ENCODE measurements around the gene MPPED1. TPM values are rescaled to one million over a fixed set of nuclear protein-coding genes. Genes with fewer than 3 reads are reported as not detected.
A peak's percentile ranks its signal among the peaks of the same experiment; 100 is the strongest.

MPPED1 gene
- total and polyA plus RNA-seq, 2 of the 13 experiments (the other 11 are each of a cell fraction or from before 2014, with no cell fraction given) = 0.77 TPM; not detected in 1

DNA sequence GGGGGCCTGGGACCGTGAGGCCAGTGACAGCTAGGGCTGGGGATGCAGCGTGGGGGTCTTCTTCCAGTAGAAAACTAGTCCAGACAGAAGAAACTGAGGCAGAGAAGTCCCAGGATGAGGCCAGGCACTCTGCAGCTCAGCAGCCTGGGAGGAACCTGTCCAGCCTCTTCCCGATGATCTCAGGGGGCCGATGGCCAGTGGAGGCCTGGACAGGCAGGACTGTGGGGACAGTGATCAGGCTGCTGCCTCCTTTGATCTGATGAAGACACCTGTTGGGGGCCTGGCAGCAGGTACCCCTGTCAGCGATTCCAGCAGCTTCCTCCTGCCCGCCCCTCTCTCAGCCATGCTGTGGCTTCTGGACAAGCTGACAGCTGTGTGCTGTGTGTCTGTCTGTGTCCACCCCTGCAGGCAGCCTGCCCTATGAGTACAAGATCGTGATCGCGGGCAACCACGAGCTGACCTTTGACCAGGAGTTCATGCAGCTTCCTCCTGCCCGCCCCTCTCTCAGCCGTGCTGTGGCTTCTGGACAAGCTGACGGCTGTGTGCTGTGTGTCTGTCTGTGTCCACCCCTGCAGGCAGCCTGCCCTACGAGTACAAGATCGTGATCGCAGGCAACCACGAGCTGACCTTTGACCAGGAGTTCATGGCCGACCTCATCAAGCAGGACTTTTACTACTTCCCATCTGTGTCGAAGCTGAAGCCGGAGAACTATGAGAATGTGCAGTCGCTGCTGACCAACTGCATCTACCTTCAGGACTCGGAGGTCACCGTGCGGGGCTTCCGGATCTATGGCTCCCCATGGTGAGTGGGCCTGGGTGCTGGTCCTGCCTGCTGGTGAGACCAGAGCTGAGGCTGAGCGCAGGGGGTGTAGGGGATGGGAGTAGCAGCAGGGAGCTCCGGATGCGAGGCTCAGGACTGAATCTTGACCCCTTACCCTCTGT, 62.6 kb downstream of the MPPED1 start (continued):
- TF ChIP-seq CREB1 (IDR thresholded peaks at IDR 0.05) (no peak), CREB1 (CRISPR knock-in tag; IDR thresholded peaks at IDR 0.05) (no peak), ZNF75D (CRISPR knock-in tag; IDR thresholded peaks at IDR 0.05; ENCODE audit: borderline replicate concordance) (no peak), NR2F2 (IDR thresholded peaks at IDR 0.05; ENCODE audit: borderline replicate concordance, low read depth) (peak; percentile 41; the same call in 1 of the 2 replicates), ESRRA (CRISPR knock-in tag; IDR thresholded peaks at IDR 0.05; ENCODE audit: low read depth) (peak; percentile 65; the same call in 1 of the 2 replicates), GATAD2A (CRISPR knock-in tag; IDR thresholded peaks at IDR 0.05) (peak; percentile 49), NRL (CRISPR knock-in tag; IDR thresholded peaks at IDR 0.05; ENCODE audit: borderline replicate concordance) (0 out of 2 replicates have a peak, but pooled peaks have one; percentile 45), NONO (IDR thresholded peaks at IDR 0.05) (no peak), NONO (CRISPR knock-in tag; conservative IDR thresholded peaks at IDR 0.05) (0 out of 2 replicates have a peak, but pooled peaks have one; percentile 33), MTA1 (CRISPR knock-in tag; IDR thresholded peaks at IDR 0.05; ENCODE audit: borderline replicate concordance) (peak; percentile 93), TCF12 (IDR thresholded peaks at IDR 0.05) (no peak), TCF12 (CRISPR knock-in tag; IDR thresholded peaks at IDR 0.05) (no peak), ZNF282 (IDR thresholded peaks at IDR 0.05; ENCODE audit: partially characterized antibody) (no peak), ZNF556 (CRISPR knock-in tag; IDR thresholded peaks at IDR 0.05; ENCODE audit: borderline replicate concordance) (peak; percentile 61; the same call in 1 of the 2 replicates), ZNF292 (CRISPR knock-in tag; IDR thresholded peaks at IDR 0.05; ENCODE audit: borderline replicate concordance, low read depth) (peak; percentile 100), ZNF670 (CRISPR knock-in tag; IDR thresholded peaks at IDR 0.05; ENCODE audit: borderline replicate concordance) (no peak), RFXAP (CRISPR knock-in tag; IDR thresholded peaks at IDR 0.05; ENCODE audit: borderline replicate concordance) (peak; percentile 37; the same call in 1 of the 2 replicates)
- TF ChIP-seq, protein P1, sequence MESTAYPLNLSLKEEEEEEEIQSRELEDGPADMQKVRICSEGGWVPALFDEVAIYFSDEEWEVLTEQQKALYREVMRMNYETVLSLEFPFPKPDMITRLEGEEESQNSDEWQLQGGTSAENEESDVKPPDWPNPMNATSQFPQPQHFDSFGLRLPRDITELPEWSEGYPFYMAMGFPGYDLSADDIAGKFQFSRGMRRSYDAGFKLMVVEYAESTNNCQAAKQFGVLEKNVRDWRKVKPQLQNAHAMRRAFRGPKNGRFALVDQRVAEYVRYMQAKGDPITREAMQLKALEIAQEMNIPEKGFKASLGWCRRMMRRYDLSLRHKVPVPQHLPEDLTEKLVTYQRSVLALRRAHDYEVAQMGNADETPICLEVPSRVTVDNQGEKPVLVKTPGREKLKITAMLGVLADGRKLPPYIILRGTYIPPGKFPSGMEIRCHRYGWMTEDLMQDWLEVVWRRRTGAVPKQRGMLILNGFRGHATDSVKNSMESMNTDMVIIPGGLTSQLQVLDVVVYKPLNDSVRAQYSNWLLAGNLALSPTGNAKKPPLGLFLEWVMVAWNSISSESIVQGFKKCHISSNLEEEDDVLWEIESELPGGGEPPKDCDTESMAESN (CRISPR knock-in tag; conservative IDR thresholded peaks at IDR 0.05) = peak; percentile 78
- TF ChIP-seq, protein P2, sequence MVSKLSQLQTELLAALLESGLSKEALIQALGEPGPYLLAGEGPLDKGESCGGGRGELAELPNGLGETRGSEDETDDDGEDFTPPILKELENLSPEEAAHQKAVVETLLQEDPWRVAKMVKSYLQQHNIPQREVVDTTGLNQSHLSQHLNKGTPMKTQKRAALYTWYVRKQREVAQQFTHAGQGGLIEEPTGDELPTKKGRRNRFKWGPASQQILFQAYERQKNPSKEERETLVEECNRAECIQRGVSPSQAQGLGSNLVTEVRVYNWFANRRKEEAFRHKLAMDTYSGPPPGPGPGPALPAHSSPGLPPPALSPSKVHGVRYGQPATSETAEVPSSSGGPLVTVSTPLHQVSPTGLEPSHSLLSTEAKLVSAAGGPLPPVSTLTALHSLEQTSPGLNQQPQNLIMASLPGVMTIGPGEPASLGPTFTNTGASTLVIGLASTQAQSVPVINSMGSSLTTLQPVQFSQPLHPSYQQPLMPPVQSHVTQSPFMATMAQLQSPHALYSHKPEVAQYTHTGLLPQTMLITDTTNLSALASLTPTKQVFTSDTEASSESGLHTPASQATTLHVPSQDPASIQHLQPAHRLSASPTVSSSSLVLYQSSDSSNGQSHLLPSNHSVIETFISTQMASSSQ (IDR thresholded peaks at IDR 0.05; ENCODE audit: low read depth) = no peak
- TF ChIP-seq, protein P2 (CRISPR knock-in tag; IDR thresholded peaks at IDR 0.05; ENCODE audit: borderline replicate concordance) = 0 out of 2 replicates have a peak, but pooled peaks have one; percentile 39
- TF ChIP-seq, protein P3, sequence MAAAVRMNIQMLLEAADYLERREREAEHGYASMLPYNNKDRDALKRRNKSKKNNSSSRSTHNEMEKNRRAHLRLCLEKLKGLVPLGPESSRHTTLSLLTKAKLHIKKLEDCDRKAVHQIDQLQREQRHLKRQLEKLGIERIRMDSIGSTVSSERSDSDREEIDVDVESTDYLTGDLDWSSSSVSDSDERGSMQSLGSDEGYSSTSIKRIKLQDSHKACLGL (CRISPR knock-in tag; IDR thresholded peaks at IDR 0.05) = 0 out of 2 replicates have a peak, but pooled peaks have one; percentile 44
- TF ChIP-seq, protein P4, sequence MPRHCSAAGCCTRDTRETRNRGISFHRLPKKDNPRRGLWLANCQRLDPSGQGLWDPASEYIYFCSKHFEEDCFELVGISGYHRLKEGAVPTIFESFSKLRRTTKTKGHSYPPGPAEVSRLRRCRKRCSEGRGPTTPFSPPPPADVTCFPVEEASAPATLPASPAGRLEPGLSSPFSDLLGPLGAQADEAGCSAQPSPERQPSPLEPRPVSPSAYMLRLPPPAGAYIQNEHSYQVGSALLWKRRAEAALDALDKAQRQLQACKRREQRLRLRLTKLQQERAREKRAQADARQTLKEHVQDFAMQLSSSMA (CRISPR knock-in tag; IDR thresholded peaks at IDR 0.05) = no peak
